HG03378 (cell line): ENCODE results near the gene DBT.
"Not testable (repeated sequence)": the region's sequence is repeated elsewhere in the genome, so short reads cannot be mapped to it uniquely, and the experiment has no call there.

ENCODE experiments used
- ATAC-seq: cut with Tn5 transposase; IDR thresholded peaks from one replicate; pipeline ENCODE4 v1.9.1; 2021; ENCODE audit warnings: mild to moderate bottlenecking, moderate library complexity; ENCODE audit not compliant: unreplicated experiment

Gene DBT

GRCh38 chr1:100249537-100250257, at the start of gene DBT:
DBT (minus strand) TSS chr1:100249834; CDS start chr1:100249820, 14 bp downstream.
- ATAC-seq: peak; percentile 99

GRCh38 chr1:100298512-100298911, 48.9 kb upstream of the DBT start:
- ATAC-seq: no peak

- not testable (repeated sequence) for ATAC-seq
Observed at GRCh38 chr1:100296997-100297396, 47.4 kb upstream of the DBT start.

DNA sequence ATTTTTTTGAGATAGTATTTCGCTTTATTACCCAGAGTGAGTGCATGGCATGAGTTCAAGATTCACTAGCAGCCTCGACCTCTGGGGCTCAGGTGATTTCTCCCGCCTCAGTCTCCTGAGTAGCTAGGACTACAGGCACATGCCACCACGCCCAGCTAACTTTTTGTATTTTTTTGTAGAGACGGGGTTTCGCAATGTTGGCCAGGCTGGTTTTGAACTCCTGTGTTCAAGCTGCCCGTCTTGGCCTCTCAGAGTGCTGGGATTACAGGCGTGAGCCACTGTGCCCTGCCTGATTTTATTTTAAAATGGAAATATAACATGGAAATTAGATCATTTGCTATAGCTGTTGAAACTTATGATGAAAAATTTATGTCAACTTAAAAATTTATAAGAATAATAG, 46.5 kb upstream of the DBT start:
- no peak for ATAC-seq

DNA sequence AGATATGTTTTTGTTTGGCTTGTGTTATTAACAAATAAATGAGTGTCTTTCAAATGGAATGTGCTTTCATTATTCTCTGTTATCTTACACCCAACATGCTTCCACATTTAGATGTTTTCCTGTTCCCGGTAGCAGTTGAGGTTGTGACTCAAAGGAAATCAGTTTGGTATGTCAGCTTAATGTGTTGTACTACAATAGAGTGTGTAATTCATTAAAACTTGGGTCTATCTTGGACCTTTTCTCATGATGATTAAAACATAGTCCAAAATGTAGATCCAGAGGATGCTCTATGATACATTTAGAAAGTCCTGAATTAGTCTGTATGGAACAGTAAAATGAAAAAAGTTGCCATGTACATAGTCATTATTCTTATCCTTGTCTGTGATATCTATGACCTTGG, 43.1 kb upstream of the DBT start:
- no peak for ATAC-seq

DNA sequence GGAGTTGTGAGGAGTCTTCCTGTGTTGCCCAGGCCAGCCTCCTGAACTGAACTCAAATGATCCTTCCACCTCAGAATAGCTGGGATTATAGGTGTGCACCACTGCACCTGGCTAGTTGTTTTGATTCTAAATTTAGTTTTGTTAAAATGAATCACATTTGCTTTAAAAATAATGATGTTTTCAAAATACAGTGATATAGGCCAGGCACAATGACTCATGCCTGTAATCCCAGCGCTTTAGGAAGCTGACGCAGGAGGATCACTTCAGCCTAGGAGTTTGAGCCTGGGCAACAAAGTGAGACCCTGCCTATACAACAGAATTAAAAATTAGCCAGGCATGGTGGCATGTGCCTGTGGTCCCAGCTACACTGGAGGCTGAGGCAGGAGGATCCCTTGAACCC, 40.7 kb upstream of the DBT start:
- ATAC-seq: no peak

GRCh38 chr1:100287162-100287561, 37.5 kb upstream of the DBT start:
- no peak for ATAC-seq

- no peak for ATAC-seq
Observed at GRCh38 chr1:100284591-100284990, 35.0 kb upstream of the DBT start.

DNA sequence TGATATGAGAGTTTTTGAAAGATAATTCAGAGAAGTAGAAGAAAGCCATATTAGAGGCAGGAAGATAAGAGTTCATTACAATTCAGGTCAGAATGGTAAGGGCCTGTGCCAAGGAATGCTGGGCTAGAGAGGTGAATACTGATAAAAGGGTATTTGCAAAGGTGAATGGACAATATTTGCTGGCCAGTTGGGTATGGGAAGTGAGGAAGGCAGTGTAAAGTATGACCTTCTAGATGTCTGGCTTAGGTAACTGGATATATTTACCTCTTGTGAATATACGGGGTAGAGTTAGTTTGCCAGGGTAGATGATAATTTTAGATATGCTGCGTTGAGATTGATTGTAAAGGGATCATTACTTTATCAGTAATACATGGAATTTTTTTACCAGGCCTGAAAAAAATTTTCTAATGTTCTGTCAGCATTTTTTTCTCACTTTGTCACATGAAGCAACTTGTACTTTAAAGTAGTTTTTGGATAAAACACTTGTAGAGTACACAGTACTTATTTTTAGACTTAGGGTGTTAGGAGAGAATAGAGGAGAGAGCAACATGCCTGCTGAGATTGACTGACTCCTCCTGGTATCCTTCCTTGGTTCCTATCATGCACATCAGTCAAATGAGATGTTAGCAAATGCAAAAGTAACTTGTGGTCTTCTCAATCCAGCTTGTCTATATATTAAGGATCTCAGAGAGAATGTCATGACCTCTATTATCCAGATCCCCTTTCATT, 30.5 kb upstream of the DBT start:
- ATAC-seq: no peak

- no peak for ATAC-seq
Observed at GRCh38 chr1:100279358-100279923, 29.8 kb upstream of the DBT start.

- ATAC-seq: no peak
Observed at GRCh38 chr1:100277866-100278265, 28.2 kb upstream of the DBT start.

GRCh38 chr1:100268202-100268601, 18.6 kb upstream of the DBT start:
- no peak for ATAC-seq

GRCh38 chr1:100267284-100267683, 17.6 kb upstream of the DBT start:
- no peak for ATAC-seq

DNA sequence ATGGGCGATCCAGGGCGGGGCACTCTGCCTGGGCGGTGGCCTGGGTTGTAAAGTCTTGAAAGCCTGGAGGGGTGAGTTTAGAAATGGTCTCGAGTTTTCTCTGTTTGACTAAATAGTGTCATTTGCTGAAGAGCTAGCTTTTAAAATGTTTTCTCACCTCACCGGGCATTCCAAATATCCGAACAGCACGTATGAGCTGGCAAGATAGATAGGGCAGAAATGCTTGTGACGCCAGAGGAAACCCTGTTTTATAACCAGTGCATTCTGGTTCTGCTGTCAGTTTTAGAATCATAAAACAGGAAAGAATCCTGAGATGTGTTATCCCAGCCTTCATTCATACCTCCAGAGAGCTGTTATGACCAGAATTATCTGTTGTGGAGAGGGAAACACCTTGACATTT, 17.1 kb upstream of the DBT start:
- ATAC-seq: peak; percentile 9

- ATAC-seq: peak; percentile 96
Observed at GRCh38 chr1:100265931-100266740, 16.5 kb upstream of the DBT start, which contains the start of gene RTCA. RTCA (plus strand) TSS chr1:100266216; CDS start chr1:100266376, 160 bp downstream.

GRCh38 chr1:100265562-100265930, 15.9 kb upstream of the DBT start:
- peak; percentile 31 for ATAC-seq

DNA sequence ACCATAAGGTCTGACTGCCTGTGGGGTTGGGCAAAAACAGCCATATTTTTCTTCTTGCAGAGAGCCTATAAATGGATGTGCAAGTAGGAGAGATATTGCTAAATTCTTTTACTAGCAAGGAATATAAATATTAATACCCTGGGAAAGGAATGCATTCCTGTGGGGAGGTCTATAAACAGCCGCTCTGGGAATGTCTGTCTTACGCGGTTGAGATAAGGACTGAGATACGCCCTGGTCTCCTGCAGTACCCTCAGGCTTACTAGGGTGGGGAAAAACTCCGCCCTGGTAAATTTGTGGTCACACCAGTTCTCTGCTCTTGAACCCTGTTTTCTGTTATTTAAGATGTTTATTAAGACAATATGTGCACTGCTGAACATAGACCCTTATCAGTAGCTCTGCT, 14.4 kb upstream of the DBT start:
- ATAC-seq: not testable (repeated sequence)

DNA sequence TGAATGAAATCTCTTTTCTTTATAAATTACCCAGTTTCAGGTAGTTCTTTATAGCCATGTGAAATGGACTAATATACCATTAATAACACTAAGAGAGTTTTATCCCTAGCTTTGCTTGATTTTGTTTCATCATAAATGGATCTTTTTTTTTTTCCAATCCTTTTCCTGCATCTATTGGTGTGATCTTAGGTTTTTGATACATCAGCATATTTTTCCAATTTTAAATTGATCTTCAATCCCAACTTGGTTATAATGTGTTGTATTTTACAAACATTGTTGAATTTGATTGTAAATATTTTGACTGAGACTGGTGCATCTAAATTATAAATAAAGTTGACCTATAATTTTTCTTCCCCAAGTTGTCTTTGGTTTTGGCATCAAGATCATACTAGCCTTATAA, 12.1 kb upstream of the DBT start:
- no peak for ATAC-seq

GRCh38 chr1:100258427-100258826, 8.8 kb upstream of the DBT start:
- not testable (repeated sequence) for ATAC-seq

GRCh38 chr1:100256273-100256672, 6.6 kb upstream of the DBT start:
- not testable (repeated sequence) for ATAC-seq

GRCh38 chr1:100253552-100253951, 3.9 kb upstream of the DBT start:
- no peak for ATAC-seq
